Kidney epithelial cell (primary cell): ENCODE results near the gene APLP1. TPM values are rescaled to one million over a fixed set of nuclear protein-coding genes. Genes with fewer than 3 reads are reported as not detected.

Experiments used
- DNase-seq: peaks from one replicate; pipeline ENCODE4 v3.0.0-alpha.2; 2010; ENCODE audit warnings: low read depth
- H3K27me3 ChIP-seq: 2 replicates; pipeline ENCODE4 v1.6.0; 2011; ENCODE audit warnings: low read length; ENCODE audit not compliant: control insufficient read depth, insufficient read depth
- H3K36me3 ChIP-seq: 2 replicates; pipeline ENCODE4 v1.5.1; 2011; ENCODE audit warnings: low read length; ENCODE audit not compliant: control insufficient read depth, insufficient read depth
- H3K4me3 ChIP-seq: 2 replicates; pipeline ENCODE4 v1.5.1; 2011; ENCODE audit warnings: low read depth, mild to moderate bottlenecking, control low read depth, low read length
- CTCF ChIP-seq: IDR thresholded peaks from 2 replicates; pipeline ENCODE4 v1.5.1; 2011; ENCODE audit warnings: mild to moderate bottlenecking, moderate library complexity, low read length, control low read depth, inconsistent platforms; ENCODE audit not compliant: insufficient read depth, poor library complexity, severe bottlenecking
- total RNA-seq: library from RNA; depleted of rRNA; stranded (reverse); fragments of >200 nt; gene quantifications from 2 replicates; pipeline ENCODE4 v1.2.3, GENCODE V29; 2015

APLP1 gene
- total RNA-seq, 1 donor from 2014 or later, result 9.3 TPM

- no peak for DNase-seq
- no peak for TF ChIP-seq CTCF
- Histone ChIP-seq H3K36me3 (no peaks in the 10 kb centered on the region), H3K4me3 (no peak overlapping the region), H3K27me3 (peaks cover 45% of the 10 kb centered on the region)
Observed at GRCh38 chr19:35845215-35846037, 22.9 kb upstream of the APLP1 start.

GRCh38 chr19:35846038-35846668 is 22.2 kb upstream of the APLP1 start:
- Histone ChIP-seq H3K36me3 (no peaks in the 10 kb centered on the region), H3K27me3 (peaks cover 50% of the 10 kb centered on the region), H3K4me3 (no peak overlapping the region)
- no peak for DNase-seq
- TF ChIP-seq CTCF, result no peak

- no peak for DNase-seq
- Histone ChIP-seq H3K27me3 (peaks cover 60% of the 10 kb centered on the region), H3K36me3 (no peaks in the 10 kb centered on the region), H3K4me3 (no peak overlapping the region)
- no peak for TF ChIP-seq CTCF
Observed at GRCh38 chr19:35847911-35848310, 20.5 kb upstream of the APLP1 start.

GRCh38 chr19:35848486-35848885 is 19.9 kb upstream of the APLP1 start:
- DNase-seq, result no peak
- Histone ChIP-seq H3K36me3 (no peaks in the 10 kb centered on the region), H3K4me3 (no peak overlapping the region), H3K27me3 (peaks cover 60% of the 10 kb centered on the region)
- TF ChIP-seq CTCF, result no peak

GRCh38 chr19:35848919-35849505 is 19.4 kb upstream of the APLP1 start:
- no peak for TF ChIP-seq CTCF
- peaks cover 54% of the 10 kb centered on the region for H3K27me3 ChIP-seq
- no peak for DNase-seq

More at GRCh38 chr19:35848919-35849505, 19.4 kb upstream of the APLP1 start:
- Histone ChIP-seq H3K4me3 (no peak overlapping the region), H3K36me3 (no peaks in the 10 kb centered on the region)
